Inferior parietal cortex (tissue), 1 donor: ENCODE measurements around the gene BCL11B.
"Not testable (repeated sequence)": the region's sequence is repeated elsewhere in the genome, so short reads cannot be mapped to it uniquely, and the experiment has no call there.

Experiments used
- DNase-seq: peaks from one replicate; pipeline ENCODE4 v3.0.0-alpha.2; 2016; ENCODE audit errors: extremely low spot score

BCL11B gene

GRCh38 chr14:99200654-99201005 is 71.4 kb downstream of the BCL11B start:
- no peak for DNase-seq

GRCh38 chr14:99199846-99200653 is 71.9 kb downstream of the BCL11B start:
- no peak for DNase-seq

GRCh38 chr14:99198746-99199502 is 73.1 kb downstream of the BCL11B start:
- no peak for DNase-seq

GRCh38 chr14:99196310-99196650 is 75.7 kb downstream of the BCL11B start:
- no peak for DNase-seq

GRCh38 chr14:99195602-99196309 is 76.2 kb downstream of the BCL11B start:
- no peak for DNase-seq

- no peak for DNase-seq
Observed at GRCh38 chr14:99194736-99195135, 77.3 kb downstream of the BCL11B start.

GRCh38 chr14:99194136-99194535 is 77.9 kb downstream of the BCL11B start:
- DNase-seq: no peak

- DNase-seq: no peak
Observed at GRCh38 chr14:99192830-99193229, 79.2 kb downstream of the BCL11B start.

GRCh38 chr14:99192028-99192621 is 79.9 kb downstream of the BCL11B start:
- peak; percentile 58 for DNase-seq

GRCh38 chr14:99191395-99192027 is 80.5 kb downstream of the BCL11B start:
- DNase-seq: no peak

- DNase-seq: no peak
Observed at GRCh38 chr14:99190696-99191394, 81.2 kb downstream of the BCL11B start.

- no peak for DNase-seq
Observed at GRCh38 chr14:99189201-99189801, 82.7 kb downstream of the BCL11B start.

GRCh38 chr14:99188731-99189191 is 83.2 kb downstream of the BCL11B start:
- no peak for DNase-seq

- no peak for DNase-seq
Observed at GRCh38 chr14:99187858-99188257, 84.1 kb downstream of the BCL11B start.

- no peak for DNase-seq
Observed at GRCh38 chr14:99186956-99187690, 84.9 kb downstream of the BCL11B start.

- DNase-seq: not testable (repeated sequence)
Observed at GRCh38 chr14:99186336-99186735, 85.7 kb downstream of the BCL11B start.

GRCh38 chr14:99185436-99186068 is 86.4 kb downstream of the BCL11B start:
- no peak for DNase-seq

GRCh38 chr14:99183716-99184115 is 88.3 kb downstream of the BCL11B start:
- no peak for DNase-seq

GRCh38 chr14:99183311-99183710 is 88.7 kb downstream of the BCL11B start:
- no peak for DNase-seq
